ENCODE results near the gene AHSG.
A peak's percentile ranks its signal among the peaks of the same experiment; 100 is the strongest.

- TF ChIP-seq CTCF (IDR thresholded peaks at IDR 0.05 in 4 of 5, conservative IDR thresholded peaks at IDR 0.05 in 1 of 5), result no peak
- TF ChIP-seq POLR2A (IDR thresholded peaks at IDR 0.05), result peak; percentile 91
Measured at GRCh38 chr3:186567072-186567921, 45.6 kb upstream of the AHSG start, which contains the start of gene TBCCD1.

Data from gastrocnemius medialis (tissue), 4 donors.